Umbilical cord (tissue), 2 donors: ENCODE data around the gene MUC22. TPM values are rescaled to one million over a fixed set of nuclear protein-coding genes. Genes with fewer than 3 reads are reported as not detected.
A peak's percentile ranks its signal among the peaks of the same experiment; 100 is the strongest.
"Not testable (repeated sequence)": the region's sequence is repeated elsewhere in the genome, so short reads cannot be mapped to it uniquely, and the experiment has no call there.

Source experiments
- DNase-seq: peaks from one replicate; pipeline ENCODE4 v3.0.0-alpha.2; 2015; ENCODE audit warnings: low spot score
- total RNA-seq: library from RNA; depleted of rRNA; stranded (reverse); fragments of >200 nt; gene quantifications from one replicate; pipeline ENCODE4 v1.2.3, GENCODE V29; 2014; ENCODE audit warnings: low replicate concordance; ENCODE audit not compliant: insufficient read depth

The MUC22 gene
- total RNA-seq, 1 donor from 2014 or later, result 6.5 TPM

- DNase-seq, result no peak
Measured at GRCh38 chr6:30997301-30997700, 13.0 kb upstream of the MUC22 start.

- no peak for DNase-seq
Measured at GRCh38 chr6:30998785-30999184, 11.5 kb upstream of the MUC22 start.

DNA sequence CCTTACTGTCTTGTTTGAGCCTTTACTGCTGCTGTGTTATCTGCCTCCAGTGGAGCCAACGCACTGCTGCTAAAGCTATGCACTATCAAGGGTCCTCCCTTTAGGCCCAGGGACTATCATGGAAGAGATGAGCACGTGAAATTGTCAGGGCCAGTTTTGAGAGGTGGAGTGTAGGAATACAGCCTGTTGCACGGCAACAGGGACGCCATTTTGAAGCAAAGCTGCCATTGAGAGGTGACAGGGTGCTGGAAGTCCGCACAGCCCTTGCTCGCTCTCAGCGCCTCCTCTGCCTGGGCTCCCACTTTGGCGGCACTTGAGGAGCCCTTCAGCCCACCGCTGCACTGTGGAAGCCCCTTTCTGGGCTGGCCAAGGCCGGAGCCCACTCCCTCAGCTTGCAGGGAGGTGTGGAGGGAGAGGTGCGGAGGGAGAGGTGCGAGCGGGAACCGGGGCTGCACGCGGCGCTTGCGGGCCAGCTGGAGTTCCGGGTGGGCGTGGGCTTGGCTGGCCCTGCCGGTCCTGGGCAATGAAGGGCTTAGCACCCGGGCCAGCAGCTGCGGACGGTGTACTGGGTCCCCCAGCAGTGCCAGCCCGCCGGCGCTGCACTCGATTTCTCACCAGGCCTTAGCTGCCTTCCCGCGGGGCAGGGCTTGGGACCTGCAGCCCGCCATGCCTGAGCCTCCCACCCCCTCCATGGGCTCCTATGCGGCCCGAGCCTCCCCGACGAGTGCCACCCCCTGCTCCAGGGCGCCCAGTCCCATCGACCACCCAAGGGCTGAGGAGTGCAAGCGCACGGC lies 10.0 kb upstream of the MUC22 start:
- DNase-seq, result not testable (repeated sequence)

DNA sequence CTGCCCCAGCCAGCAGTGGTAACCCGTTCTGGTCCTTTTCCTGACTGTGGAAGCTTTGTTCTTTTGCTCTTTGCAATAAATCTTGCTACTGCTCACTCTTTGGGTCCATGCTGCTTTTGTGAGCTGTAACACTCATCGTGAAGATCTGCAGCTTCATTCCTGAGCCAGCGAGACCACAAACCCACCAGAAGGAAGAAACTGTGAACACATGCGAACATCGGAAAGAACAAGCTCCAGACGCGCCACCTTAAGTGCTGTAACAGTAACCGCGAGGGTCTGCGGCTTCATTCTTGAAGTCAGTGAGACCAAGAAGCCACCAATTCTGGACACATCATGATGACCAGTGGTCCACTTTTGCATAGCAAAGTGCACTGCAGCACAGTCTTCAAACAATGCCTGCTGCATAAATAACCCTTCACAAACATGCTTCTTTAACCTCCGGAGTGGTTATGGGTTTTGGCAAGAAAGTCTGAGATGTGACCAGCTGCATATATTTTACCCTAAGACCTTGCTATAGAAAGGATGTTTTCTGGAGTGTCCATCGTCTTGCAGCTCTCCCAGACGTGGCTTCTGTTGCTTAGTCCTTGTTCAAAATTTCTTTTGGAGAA lies 8.9 kb upstream of the MUC22 start:
- no peak for DNase-seq

DNA sequence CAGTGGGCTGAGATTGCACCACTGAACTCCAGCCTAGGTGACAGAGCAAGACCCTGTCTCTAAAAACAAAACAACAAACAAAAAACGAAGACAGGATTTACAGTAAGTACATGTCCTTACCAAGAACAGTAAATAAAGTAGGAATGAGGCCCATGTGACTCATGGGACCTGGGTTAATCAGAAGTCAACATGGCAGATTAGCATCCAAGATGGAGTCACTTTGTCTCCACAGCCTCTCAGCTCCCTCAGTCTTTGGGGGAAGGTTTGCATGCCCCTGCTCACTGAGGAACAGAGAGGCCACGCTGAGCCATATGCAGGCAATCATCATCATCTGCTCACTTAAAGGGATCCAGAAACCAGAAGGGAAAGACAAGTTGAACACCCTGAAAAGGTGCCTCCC lies 7.8 kb upstream of the MUC22 start:
- DNase-seq, result no peak

DNA sequence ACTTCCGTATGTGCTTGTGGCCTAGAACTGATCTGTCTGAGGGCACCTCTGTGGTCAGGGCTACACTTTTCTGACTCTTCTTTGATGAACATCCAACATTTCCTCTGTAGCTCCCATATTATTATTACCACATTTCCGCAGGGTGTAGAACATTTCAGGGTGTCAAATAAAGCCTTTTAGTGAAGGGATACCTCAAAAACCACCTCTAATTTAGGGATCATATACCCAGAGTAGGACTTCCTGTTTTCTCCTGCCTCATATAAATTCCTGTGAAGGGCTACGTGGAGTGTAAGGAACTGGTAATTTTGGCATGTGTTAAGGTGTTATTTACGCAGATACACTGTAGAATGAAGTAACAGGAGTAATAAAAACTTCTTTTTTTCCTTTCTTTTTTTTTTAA lies 5.5 kb upstream of the MUC22 start:
- DNase-seq, result no peak

DNA sequence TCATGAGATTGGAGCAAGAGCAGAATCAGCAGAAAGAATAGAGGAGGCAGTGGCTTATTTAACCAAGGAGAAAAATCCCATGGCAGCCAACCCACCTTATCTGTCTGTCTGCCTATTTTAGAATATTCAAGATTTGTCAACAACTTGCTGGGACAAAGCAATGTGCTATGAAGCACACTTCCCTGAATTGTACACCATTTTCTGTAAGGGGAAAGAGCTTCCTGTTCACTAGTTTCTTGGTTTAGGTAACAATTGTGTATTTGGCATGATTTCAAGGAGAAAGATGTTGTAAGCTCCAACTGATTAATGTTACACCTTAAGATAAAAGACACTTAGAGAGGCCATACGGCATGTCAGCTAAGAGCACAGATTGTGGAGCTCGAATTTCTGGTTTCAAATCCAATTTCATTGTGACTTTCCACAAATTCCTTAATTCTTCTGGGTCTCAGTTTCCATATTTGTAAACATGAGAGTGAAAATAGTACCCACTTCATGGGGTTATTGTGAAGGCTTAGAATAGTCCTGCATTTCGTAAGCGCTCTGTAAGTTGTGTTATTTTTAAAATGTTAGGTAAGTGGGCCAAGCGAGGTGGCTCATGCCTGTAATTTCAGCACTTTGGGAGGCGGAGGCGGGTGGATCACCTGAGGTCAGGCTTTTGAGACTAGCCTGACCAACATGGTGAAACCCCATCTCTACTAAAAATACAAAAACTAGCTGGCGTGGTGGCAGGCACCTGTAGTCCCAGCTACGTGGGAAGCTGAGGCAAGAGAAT lies 4.8 kb upstream of the MUC22 start:
- no peak for DNase-seq

DNA sequence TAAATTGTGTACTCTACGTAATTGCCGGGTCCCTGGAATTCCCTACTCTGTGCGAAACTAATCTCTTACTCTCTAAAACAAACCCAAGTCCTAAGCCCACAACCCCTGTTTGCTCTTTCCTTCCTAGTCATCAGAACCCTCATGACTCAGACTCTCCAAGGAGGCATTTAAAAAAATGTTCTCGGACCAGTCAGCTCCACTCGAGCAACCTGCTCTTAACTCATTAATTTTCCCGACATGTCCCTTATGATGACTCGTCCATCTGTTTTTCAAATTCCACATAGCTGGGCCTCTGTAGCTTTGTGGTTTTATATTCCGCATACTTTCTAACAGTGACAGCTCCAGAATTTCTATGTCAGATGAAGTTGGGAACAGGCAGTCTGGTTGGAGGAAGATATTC lies 2.6 kb upstream of the MUC22 start:
- DNase-seq, result peak; percentile 43

DNA sequence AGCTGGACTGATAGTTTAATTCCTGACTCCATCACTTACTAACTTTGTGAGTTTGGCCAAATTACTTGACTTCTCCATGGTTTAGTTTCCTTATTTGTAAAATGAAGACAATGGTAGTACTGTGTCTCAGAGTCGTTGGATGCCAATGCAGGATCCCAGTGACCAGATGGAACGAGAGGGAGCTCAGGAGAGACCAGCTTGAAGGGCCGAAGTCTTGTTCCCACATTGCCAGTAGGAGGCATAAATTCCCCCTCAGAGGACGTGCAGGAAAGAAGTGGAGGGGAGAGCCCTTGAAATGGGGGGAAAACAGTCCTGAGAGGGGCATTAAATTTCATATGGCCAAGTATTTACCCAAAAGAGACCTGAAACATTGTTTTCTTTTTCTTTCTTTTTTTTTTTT lies 2.1 kb upstream of the MUC22 start:
- DNase-seq, result no peak

DNA sequence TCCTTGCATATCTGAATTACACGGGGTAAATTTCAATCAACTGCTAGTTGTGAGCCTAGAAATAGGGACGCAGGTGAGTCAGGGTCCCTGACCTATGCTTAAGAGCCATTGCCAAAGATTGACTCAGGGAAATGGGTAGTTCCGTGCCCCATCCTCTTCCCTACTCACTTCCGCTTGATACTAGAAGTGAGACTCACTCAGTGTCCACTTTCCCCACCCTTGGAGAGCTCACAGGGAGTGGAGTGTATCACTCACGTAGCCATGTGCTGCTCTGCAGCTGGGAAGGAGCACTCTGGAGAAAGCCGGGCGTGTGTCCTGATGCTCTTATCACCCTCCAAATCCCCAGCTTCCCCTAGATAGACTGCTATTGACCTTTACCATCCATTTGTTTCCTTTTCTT lies 543 bp upstream of the MUC22 start:
- DNase-seq, result no peak

- no peak for DNase-seq
Measured at GRCh38 chr6:31011153-31011552, 879 bp downstream of the MUC22 start.

DNA sequence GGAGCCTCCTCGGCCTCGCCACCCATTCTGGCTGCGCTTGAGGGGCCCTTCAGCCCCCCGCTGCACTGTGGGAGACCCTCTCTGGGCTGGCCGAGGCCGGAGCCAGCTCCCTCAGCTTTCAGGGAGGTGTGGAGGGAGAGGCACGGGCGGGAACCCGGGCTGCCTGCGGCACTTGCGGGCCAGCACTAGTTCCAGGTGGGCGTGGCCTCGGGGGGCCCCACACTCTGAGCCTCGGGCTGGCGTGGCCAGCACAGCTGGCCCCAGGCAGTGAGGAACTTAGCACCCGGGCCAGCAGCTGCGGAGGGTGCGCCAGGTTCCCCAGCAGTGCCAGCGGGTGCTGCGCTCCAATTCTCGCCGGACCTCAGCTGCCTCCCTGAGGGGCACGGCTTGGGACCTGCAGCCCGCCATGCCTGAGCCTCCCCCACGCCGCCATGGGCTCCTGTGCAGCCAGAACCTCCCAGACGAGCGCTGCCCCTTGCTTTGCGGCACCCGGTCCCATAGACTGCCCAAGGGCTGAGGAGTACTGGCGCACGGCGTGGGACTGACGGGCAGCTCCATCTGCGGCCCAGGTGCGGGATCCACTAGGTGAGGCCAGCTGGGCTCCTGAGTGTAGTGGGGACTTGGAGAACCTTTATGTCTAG lies 6.5 kb downstream of the MUC22 start:
- no peak for DNase-seq

GRCh38 chr6:31017436-31017835 lies 7.2 kb downstream of the MUC22 start:
- not testable (repeated sequence) for DNase-seq

- no peak for DNase-seq
Measured at GRCh38 chr6:31020057-31020456, 9.8 kb downstream of the MUC22 start.

GRCh38 chr6:31020631-31021255 lies 10.5 kb downstream of the MUC22 start:
- not testable (repeated sequence) for DNase-seq

DNA sequence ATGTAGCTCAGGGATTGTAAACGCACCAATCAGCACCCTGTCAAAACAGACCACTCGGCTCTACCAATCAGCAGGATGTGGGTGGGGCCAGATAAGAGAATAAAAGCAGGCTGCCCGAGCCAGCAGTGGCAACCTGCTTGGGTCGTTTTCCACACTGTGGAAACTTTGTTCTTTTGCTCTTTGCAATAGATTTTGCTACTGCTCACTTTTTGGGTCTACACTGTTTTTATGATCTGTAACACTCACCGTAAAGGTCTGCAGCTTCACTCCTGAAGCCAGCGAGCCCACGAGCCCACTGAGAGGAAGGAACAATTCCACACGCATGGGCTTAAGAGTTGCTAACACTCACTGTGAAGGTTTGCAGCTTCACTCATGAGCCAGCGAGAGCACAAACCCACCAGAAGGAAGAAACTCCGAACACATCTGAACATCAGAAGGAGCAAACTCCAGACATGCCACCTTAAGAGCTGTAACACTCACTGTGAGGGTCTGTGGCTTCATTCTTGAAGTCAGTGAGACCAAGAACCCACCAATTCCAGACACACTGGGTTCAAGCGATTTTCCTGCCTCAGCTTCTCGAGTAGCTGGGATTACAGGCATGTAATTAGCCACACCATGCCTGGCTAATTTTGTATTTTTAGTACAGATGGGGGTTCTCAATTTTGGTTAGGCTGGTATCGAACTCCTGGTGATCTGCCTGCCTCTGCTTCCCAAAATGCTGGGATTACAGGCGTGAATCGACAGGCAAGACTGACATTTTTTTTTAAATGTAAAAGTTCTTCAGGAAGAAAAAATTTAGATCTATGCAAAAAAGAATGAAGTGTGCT lies 11.6 kb downstream of the MUC22 start:
- not testable (repeated sequence) for DNase-seq

GRCh38 chr6:31025595-31025994 lies 15.3 kb downstream of the MUC22 start:
- no peak for DNase-seq

DNA sequence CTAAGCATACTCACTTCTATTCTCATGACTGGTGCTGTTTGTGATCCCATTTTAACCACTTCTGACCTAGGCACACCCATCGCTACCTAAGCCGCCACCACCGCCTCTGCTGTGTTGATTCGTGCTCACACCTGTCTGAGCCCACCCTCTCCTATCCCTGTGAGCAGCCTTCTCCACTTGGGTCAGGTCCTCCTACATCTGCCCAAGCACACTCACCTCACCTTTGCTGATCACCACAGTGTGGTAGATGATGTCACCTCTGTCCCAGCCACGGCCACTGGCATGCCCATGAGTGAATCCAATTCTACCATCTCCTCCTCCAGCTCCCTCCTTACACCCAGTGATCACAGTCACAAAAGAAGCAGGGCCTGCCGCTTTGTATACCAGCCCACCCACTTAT lies 20.8 kb downstream of the MUC22 start:
- no peak for DNase-seq

GRCh38 chr6:31033075-31033474 lies 22.8 kb downstream of the MUC22 start:
- no peak for DNase-seq

DNA sequence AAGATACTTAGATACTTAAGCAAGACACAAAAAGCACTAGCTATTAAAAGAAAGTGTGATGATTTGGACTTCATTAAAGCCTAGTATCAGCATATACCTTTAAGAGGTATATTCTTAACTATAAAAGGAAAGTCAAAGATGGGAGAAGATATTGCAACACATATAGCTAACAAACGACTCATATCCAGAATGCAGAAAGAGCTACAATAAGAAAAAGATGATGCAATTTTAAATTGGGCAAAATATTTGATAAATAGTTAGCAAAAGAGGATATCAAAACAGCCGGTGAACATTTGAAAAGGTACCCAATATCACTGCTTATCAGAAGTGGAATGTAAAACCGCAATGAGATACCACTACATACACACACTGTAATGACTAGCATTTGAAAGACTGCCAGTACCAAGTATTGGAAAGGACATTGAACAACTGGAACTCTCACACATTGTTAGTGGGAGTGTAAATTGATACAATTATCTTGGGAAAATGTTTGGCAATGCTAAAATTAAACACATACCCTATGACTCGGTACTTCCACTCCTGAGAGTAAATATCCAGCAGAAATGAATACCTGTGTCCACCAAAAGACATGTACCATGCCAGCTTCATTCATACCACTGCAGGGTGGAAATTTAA lies 25.7 kb downstream of the MUC22 start:
- no peak for DNase-seq
